H9 (cell line): ENCODE measurements around the gene CERS1. TPM values are rescaled to one million over a fixed set of nuclear protein-coding genes. Genes with fewer than 3 reads are reported as not detected.

Experiments
- DNase-seq: peaks from one replicate; pipeline ENCODE4 v3.0.0-alpha.2; 2017
- H2AFZ ChIP-seq: one replicate; pipeline ENCODE4 v1.6.1; 2013; ENCODE audit warnings: mild to moderate bottlenecking, low read length, control low read depth, moderate library complexity
- H2AK5ac ChIP-seq: 2 replicates; pipeline ENCODE4 v1.6.1; 2013; ENCODE audit warnings: low read length, control low read depth, mixed read lengths; ENCODE audit not compliant: insufficient read length
- H2BK120ac ChIP-seq: one replicate; pipeline ENCODE4 v1.6.1; 2013; ENCODE audit warnings: low read depth, mild to moderate bottlenecking, low read length, control low read depth, inconsistent platforms; ENCODE audit not compliant: poor library complexity, severe bottlenecking
- H2BK12ac ChIP-seq: 2 replicates; pipeline ENCODE4 v1.6.1; 2013; ENCODE audit warnings: low read length, control low read depth, mixed read lengths, low read depth; ENCODE audit not compliant: insufficient read length
- H2BK15ac ChIP-seq: 2 replicates; pipeline ENCODE4 v1.6.1; 2013; ENCODE audit warnings: low read depth, low read length, control low read depth
- H2BK20ac ChIP-seq: one replicate; pipeline ENCODE4 v1.6.1; 2013; ENCODE audit warnings: low read depth, mild to moderate bottlenecking, low read length, control low read depth, inconsistent platforms; ENCODE audit not compliant: poor library complexity, severe bottlenecking
- H2BK5ac ChIP-seq: 2 replicates; pipeline ENCODE4 v1.6.1; 2013; ENCODE audit warnings: low read length, control low read depth, mixed read lengths; ENCODE audit not compliant: insufficient read length
- H3K14ac ChIP-seq: 2 replicates; pipeline ENCODE4 v1.6.1; 2013; ENCODE audit warnings: low read length, control low read depth; ENCODE audit not compliant: insufficient read depth
- H3K18ac ChIP-seq: 2 replicates; pipeline ENCODE4 v1.6.1; 2013; ENCODE audit warnings: low read depth, mild to moderate bottlenecking, mixed read lengths, low read length, control low read depth; ENCODE audit not compliant: insufficient read length
- H3K23ac ChIP-seq: 2 replicates; pipeline ENCODE4 v1.6.1; 2013; ENCODE audit warnings: low read length, control low read depth, mixed read lengths, low read depth; ENCODE audit not compliant: insufficient read length
- H3K23me2 ChIP-seq: 2 replicates; pipeline ENCODE4 v1.6.1; 2013; ENCODE audit warnings: low read depth, mild to moderate bottlenecking, mixed read lengths, low read length, control low read depth; ENCODE audit not compliant: insufficient read length, poor library complexity, severe bottlenecking
- H3K27ac ChIP-seq: 2 replicates; pipeline ENCODE4 v1.5.1; 2013; ENCODE audit warnings: low read length, control low read depth, mixed read lengths, low read depth; ENCODE audit not compliant: insufficient read length
- H3K27me3 ChIP-seq: 2 replicates; pipeline ENCODE4 v1.6.1; 2013; ENCODE audit warnings: low read length, control low read depth, inconsistent platforms; ENCODE audit not compliant: insufficient read depth
- H3K4ac ChIP-seq: 2 replicates; pipeline ENCODE4 v1.6.1; 2013; ENCODE audit warnings: low read depth, mild to moderate bottlenecking, control low read depth, inconsistent platforms, low read length, moderate library complexity
- H3K4me1 ChIP-seq: 2 replicates; pipeline ENCODE4 v1.6.1; 2013; ENCODE audit warnings: low read length, control low read depth, inconsistent platforms; ENCODE audit not compliant: insufficient read depth
- H3K4me2 ChIP-seq: 2 replicates; pipeline ENCODE4 v1.6.1; 2013; ENCODE audit warnings: low read length, control low read depth, mixed read lengths; ENCODE audit not compliant: insufficient read length, insufficient read depth
- H3K56ac ChIP-seq: 2 replicates; pipeline ENCODE4 v1.6.1; 2013; ENCODE audit warnings: low read depth, mild to moderate bottlenecking, mixed read lengths, low read length, control low read depth; ENCODE audit not compliant: insufficient read length
- H3K79me1 ChIP-seq: 2 replicates; pipeline ENCODE4 v1.6.1; 2013; ENCODE audit warnings: low read depth, mild to moderate bottlenecking, moderate library complexity, low read length, control low read depth, inconsistent platforms; ENCODE audit not compliant: insufficient read depth, poor library complexity, severe bottlenecking
- H3K79me2 ChIP-seq: 2 replicates; pipeline ENCODE4 v1.6.1; 2013; ENCODE audit warnings: low read length, control low read depth, inconsistent platforms; ENCODE audit not compliant: insufficient read depth
- H3K9ac ChIP-seq: 2 replicates; pipeline ENCODE4 v1.6.1; 2013; ENCODE audit warnings: low read length, control low read depth, mixed read lengths; ENCODE audit not compliant: insufficient read length; ENCODE audit errors: extremely low read depth
- H3K9me3 ChIP-seq: one replicate; pipeline ENCODE4 v1.6.1; 2013; ENCODE audit warnings: low read depth, low read length, inconsistent platforms; ENCODE audit not compliant: control insufficient read depth
- H3T11ph ChIP-seq: one replicate; pipeline ENCODE4 v1.6.1; 2013; ENCODE audit warnings: mild to moderate bottlenecking, low read length, control low read depth, inconsistent platforms
- H4K20me1 ChIP-seq: one replicate; pipeline ENCODE4 v1.6.1; 2013; ENCODE audit not compliant: control insufficient read depth, insufficient read length, insufficient read depth
- H4K5ac ChIP-seq: 2 replicates; pipeline ENCODE4 v1.6.1; 2013; ENCODE audit warnings: low read depth, mild to moderate bottlenecking, mixed read lengths, low read length, control low read depth; ENCODE audit not compliant: insufficient read length
- H4K8ac ChIP-seq: replicated peaks from 2 replicates; pipeline ENCODE4 v1.6.1; 2013; ENCODE audit warnings: low read length, control low read depth, mixed read lengths, low read depth; ENCODE audit not compliant: insufficient read length
- H4K91ac ChIP-seq: 2 replicates; pipeline ENCODE4 v1.6.1; 2013; ENCODE audit warnings: low read depth, mild to moderate bottlenecking, moderate library complexity, mixed read lengths, low read length, control low read depth; ENCODE audit not compliant: insufficient read length
- H3K27ac Mint-ChIP-seq, 3 experiments: 2 replicates in 2 of 3; 3 replicates in 1 of 3; pipeline ENCODE4 v1.8.0; 2020 to 2021; ENCODE audit warnings: mixed read lengths in 3 of 3, mild to moderate bottlenecking in 1 of 3, moderate library complexity in 1 of 3
- H3K27me3 Mint-ChIP-seq: 2 replicates; pipeline ENCODE4 v1.8.0; 2021; ENCODE audit warnings: low read depth, mild to moderate bottlenecking, moderate library complexity, mixed read lengths
- H3K36me3 Mint-ChIP-seq, 3 experiments: 2 replicates in 2 of 3; 3 replicates in 1 of 3; pipeline ENCODE4 v1.8.0; 2020 to 2021; ENCODE audit warnings: low read depth in 3 of 3, mixed read lengths in 3 of 3; ENCODE audit not compliant: insufficient read depth in 1 of 3
- H3K4me1 Mint-ChIP-seq, 2 experiments: 2 replicates each; pipeline ENCODE4 v1.8.0; 2020; ENCODE audit warnings: mixed read lengths in 2 of 2
- H3K4me3 Mint-ChIP-seq, 2 experiments: 2 replicates in 1 of 2; 3 replicates in 1 of 2; pipeline ENCODE4 v1.8.0; 2020 to 2021; ENCODE audit warnings: mild to moderate bottlenecking in 2 of 2, mixed read lengths in 2 of 2, moderate library complexity in 1 of 2
- H3K9me3 Mint-ChIP-seq, 2 experiments: 2 replicates in 1 of 2; 3 replicates in 1 of 2; pipeline ENCODE4 v1.8.0; 2020; ENCODE audit warnings: mild to moderate bottlenecking in 2 of 2, mixed read lengths in 2 of 2, moderate library complexity in 1 of 2
- CTCF ChIP-seq: fragments of 200-600 bp; sonication (generic); conservative IDR thresholded peaks from 3 replicates; pipeline ENCODE4 v1.8.0; 2021; ENCODE audit warnings: antibody characterized with exemption, mild to moderate bottlenecking
- WGBS: extraction: QIAGEN DNeasy Blood & Tissue Kit; methylation state at CpG from one replicate; pipeline ENCODE4 v1.1.7; 2013; ENCODE audit warnings: missing lambda C conversion rate, low lambda C conversion rate, mixed read lengths; ENCODE audit not compliant: insufficient read length; ENCODE audit errors: extremely low coverage; 5-methylcytosine and 5-hydroxymethylcytosine counted together
- total RNA-seq: library from RNA; stranded (reverse); gene quantifications from 2 replicates; pipeline ENCODE4 v1.2.1, GENCODE V29; 2021

The CERS1 gene
- total RNA-seq, 1 experiment from 2014 or later, result 19.3 TPM

- H3K79me2 ChIP-seq, result peaks cover 32% of the 10 kb centered on the region; the same call in 1 of the 2 replicates
- peaks cover 2% of the 10 kb centered on the region for H4K20me1 ChIP-seq
- H2BK12ac ChIP-seq, result no peak overlapping the region
- no peaks in the 10 kb centered on the region for H3K23me2 ChIP-seq
- no peak overlapping the region for H3K9ac ChIP-seq
- Mint-ChIP-seq H3K9me3 (no peaks in the 10 kb centered on the region), H3K27ac (no peak overlapping the region; a peak in 1 of 7 replicates), H3K36me3 (peaks cover 8 to 25% (median 11%) of the 10 kb centered on the region in 3 experiments), H3K4me1 (peaks cover 36 to 41% of the 10 kb centered on the region in 2 experiments), H3K27me3 (no peaks in the 10 kb centered on the region), H3K4me3 (no peak overlapping the region)
- no peak overlapping the region for H2BK5ac ChIP-seq
- H3K14ac ChIP-seq, result no peak overlapping the region; the same call in 1 of the 2 replicates
- H4K5ac ChIP-seq, result no peak overlapping the region
- H3K79me1 ChIP-seq, result no peaks in the 10 kb centered on the region
- no CpG with 5 or more reads among the region's 15 CpGs for WGBS
- H2BK20ac ChIP-seq, result no peak overlapping the region
- no peak for DNase-seq
- TF ChIP-seq CTCF, result no peak
- H3K56ac ChIP-seq, result no peak overlapping the region
- no peak overlapping the region for H3K23ac ChIP-seq
- no peak overlapping the region for H2AK5ac ChIP-seq
- no peak overlapping the region for H4K91ac ChIP-seq
- H3K4ac ChIP-seq, result no peak overlapping the region
- no peak overlapping the region for H3K4me2 ChIP-seq
- H2BK120ac ChIP-seq, result no peak overlapping the region
- H2AFZ ChIP-seq, result no peak overlapping the region
- H3K9me3 ChIP-seq, result no peaks in the 10 kb centered on the region
- H3K4me1 ChIP-seq, result no peaks in the 10 kb centered on the region; the same call in 1 of the 2 replicates
- H3K18ac ChIP-seq, result no peak overlapping the region
- no peak overlapping the region for H4K8ac ChIP-seq
- no peak overlapping the region for H3K27ac ChIP-seq
- H2BK15ac ChIP-seq, result no peak overlapping the region
- no peak overlapping the region for H3T11ph ChIP-seq
- H3K27me3 ChIP-seq, result no peaks in the 10 kb centered on the region
Observed at GRCh38 chr19:18841400-18841799, 54.6 kb downstream of the CERS1 start.
